H9 (cell line): Measurements from ENCODE around the gene CCNB2. TPM values are rescaled to one million over a fixed set of nuclear protein-coding genes. Genes with fewer than 3 reads are reported as not detected.
A peak's percentile ranks its signal among the peaks of the same experiment; 100 is the strongest.

Experiments used
- DNase-seq: peaks from one replicate; pipeline ENCODE4 v3.0.0-alpha.2; 2017
- H2AFZ ChIP-seq: one replicate; pipeline ENCODE4 v1.6.1; 2013; ENCODE audit warnings: mild to moderate bottlenecking, low read length, control low read depth, moderate library complexity
- H2AK5ac ChIP-seq: 2 replicates; pipeline ENCODE4 v1.6.1; 2013; ENCODE audit warnings: low read length, control low read depth, mixed read lengths; ENCODE audit not compliant: insufficient read length
- H2BK120ac ChIP-seq: one replicate; pipeline ENCODE4 v1.6.1; 2013; ENCODE audit warnings: low read depth, mild to moderate bottlenecking, low read length, control low read depth, inconsistent platforms; ENCODE audit not compliant: poor library complexity, severe bottlenecking
- H2BK12ac ChIP-seq: 2 replicates; pipeline ENCODE4 v1.6.1; 2013; ENCODE audit warnings: low read length, control low read depth, mixed read lengths, low read depth; ENCODE audit not compliant: insufficient read length
- H2BK15ac ChIP-seq: 2 replicates; pipeline ENCODE4 v1.6.1; 2013; ENCODE audit warnings: low read depth, low read length, control low read depth
- H2BK20ac ChIP-seq: one replicate; pipeline ENCODE4 v1.6.1; 2013; ENCODE audit warnings: low read depth, mild to moderate bottlenecking, low read length, control low read depth, inconsistent platforms; ENCODE audit not compliant: poor library complexity, severe bottlenecking
- H2BK5ac ChIP-seq: 2 replicates; pipeline ENCODE4 v1.6.1; 2013; ENCODE audit warnings: low read length, control low read depth, mixed read lengths; ENCODE audit not compliant: insufficient read length
- H3K14ac ChIP-seq: 2 replicates; pipeline ENCODE4 v1.6.1; 2013; ENCODE audit warnings: low read length, control low read depth; ENCODE audit not compliant: insufficient read depth
- H3K18ac ChIP-seq: 2 replicates; pipeline ENCODE4 v1.6.1; 2013; ENCODE audit warnings: low read depth, mild to moderate bottlenecking, mixed read lengths, low read length, control low read depth; ENCODE audit not compliant: insufficient read length
- H3K23ac ChIP-seq: 2 replicates; pipeline ENCODE4 v1.6.1; 2013; ENCODE audit warnings: low read length, control low read depth, mixed read lengths, low read depth; ENCODE audit not compliant: insufficient read length
- H3K23me2 ChIP-seq: 2 replicates; pipeline ENCODE4 v1.6.1; 2013; ENCODE audit warnings: low read depth, mild to moderate bottlenecking, mixed read lengths, low read length, control low read depth; ENCODE audit not compliant: insufficient read length, poor library complexity, severe bottlenecking
- H3K27ac ChIP-seq: 2 replicates; pipeline ENCODE4 v1.5.1; 2013; ENCODE audit warnings: low read length, control low read depth, mixed read lengths, low read depth; ENCODE audit not compliant: insufficient read length
- H3K27me3 ChIP-seq: 2 replicates; pipeline ENCODE4 v1.6.1; 2013; ENCODE audit warnings: low read length, control low read depth, inconsistent platforms; ENCODE audit not compliant: insufficient read depth
- H3K4ac ChIP-seq: 2 replicates; pipeline ENCODE4 v1.6.1; 2013; ENCODE audit warnings: low read depth, mild to moderate bottlenecking, control low read depth, inconsistent platforms, low read length, moderate library complexity
- H3K4me1 ChIP-seq: 2 replicates; pipeline ENCODE4 v1.6.1; 2013; ENCODE audit warnings: low read length, control low read depth, inconsistent platforms; ENCODE audit not compliant: insufficient read depth
- H3K4me2 ChIP-seq: 2 replicates; pipeline ENCODE4 v1.6.1; 2013; ENCODE audit warnings: low read length, control low read depth, mixed read lengths; ENCODE audit not compliant: insufficient read length, insufficient read depth
- H3K56ac ChIP-seq: 2 replicates; pipeline ENCODE4 v1.6.1; 2013; ENCODE audit warnings: low read depth, mild to moderate bottlenecking, mixed read lengths, low read length, control low read depth; ENCODE audit not compliant: insufficient read length
- H3K79me1 ChIP-seq: 2 replicates; pipeline ENCODE4 v1.6.1; 2013; ENCODE audit warnings: low read depth, mild to moderate bottlenecking, moderate library complexity, low read length, control low read depth, inconsistent platforms; ENCODE audit not compliant: insufficient read depth, poor library complexity, severe bottlenecking
- H3K79me2 ChIP-seq: 2 replicates; pipeline ENCODE4 v1.6.1; 2013; ENCODE audit warnings: low read length, control low read depth, inconsistent platforms; ENCODE audit not compliant: insufficient read depth
- H3K9ac ChIP-seq: 2 replicates; pipeline ENCODE4 v1.6.1; 2013; ENCODE audit warnings: low read length, control low read depth, mixed read lengths; ENCODE audit not compliant: insufficient read length; ENCODE audit errors: extremely low read depth
- H3K9me3 ChIP-seq: one replicate; pipeline ENCODE4 v1.6.1; 2013; ENCODE audit warnings: low read depth, low read length, inconsistent platforms; ENCODE audit not compliant: control insufficient read depth
- H3T11ph ChIP-seq: one replicate; pipeline ENCODE4 v1.6.1; 2013; ENCODE audit warnings: mild to moderate bottlenecking, low read length, control low read depth, inconsistent platforms
- H4K20me1 ChIP-seq: one replicate; pipeline ENCODE4 v1.6.1; 2013; ENCODE audit not compliant: control insufficient read depth, insufficient read length, insufficient read depth
- H4K5ac ChIP-seq: 2 replicates; pipeline ENCODE4 v1.6.1; 2013; ENCODE audit warnings: low read depth, mild to moderate bottlenecking, mixed read lengths, low read length, control low read depth; ENCODE audit not compliant: insufficient read length
- H4K8ac ChIP-seq: replicated peaks from 2 replicates; pipeline ENCODE4 v1.6.1; 2013; ENCODE audit warnings: low read length, control low read depth, mixed read lengths, low read depth; ENCODE audit not compliant: insufficient read length
- H4K91ac ChIP-seq: 2 replicates; pipeline ENCODE4 v1.6.1; 2013; ENCODE audit warnings: low read depth, mild to moderate bottlenecking, moderate library complexity, mixed read lengths, low read length, control low read depth; ENCODE audit not compliant: insufficient read length
- H3K27ac Mint-ChIP-seq, 3 experiments: 2 replicates in 2 of 3; 3 replicates in 1 of 3; pipeline ENCODE4 v1.8.0; 2020 to 2021; ENCODE audit warnings: mixed read lengths in 3 of 3, mild to moderate bottlenecking in 1 of 3, moderate library complexity in 1 of 3
- H3K27me3 Mint-ChIP-seq: 2 replicates; pipeline ENCODE4 v1.8.0; 2021; ENCODE audit warnings: low read depth, mild to moderate bottlenecking, moderate library complexity, mixed read lengths
- H3K36me3 Mint-ChIP-seq, 3 experiments: 2 replicates in 2 of 3; 3 replicates in 1 of 3; pipeline ENCODE4 v1.8.0; 2020 to 2021; ENCODE audit warnings: low read depth in 3 of 3, mixed read lengths in 3 of 3; ENCODE audit not compliant: insufficient read depth in 1 of 3
- H3K4me1 Mint-ChIP-seq, 2 experiments: 2 replicates each; pipeline ENCODE4 v1.8.0; 2020; ENCODE audit warnings: mixed read lengths in 2 of 2
- H3K4me3 Mint-ChIP-seq, 2 experiments: 2 replicates in 1 of 2; 3 replicates in 1 of 2; pipeline ENCODE4 v1.8.0; 2020 to 2021; ENCODE audit warnings: mild to moderate bottlenecking in 2 of 2, mixed read lengths in 2 of 2, moderate library complexity in 1 of 2
- H3K9me3 Mint-ChIP-seq, 2 experiments: 2 replicates in 1 of 2; 3 replicates in 1 of 2; pipeline ENCODE4 v1.8.0; 2020; ENCODE audit warnings: mild to moderate bottlenecking in 2 of 2, mixed read lengths in 2 of 2, moderate library complexity in 1 of 2
- CTCF ChIP-seq: fragments of 200-600 bp; sonication (generic); conservative IDR thresholded peaks from 3 replicates; pipeline ENCODE4 v1.8.0; 2021; ENCODE audit warnings: antibody characterized with exemption, mild to moderate bottlenecking
- whole genome bisulfite sequencing: extraction: QIAGEN DNeasy Blood & Tissue Kit; methylation state at CpG from one replicate; pipeline ENCODE4 v1.1.7; 2013; ENCODE audit warnings: missing lambda C conversion rate, low lambda C conversion rate, mixed read lengths; ENCODE audit not compliant: insufficient read length; ENCODE audit errors: extremely low coverage; 5-methylcytosine and 5-hydroxymethylcytosine counted together
- total RNA-seq: library from RNA; stranded (reverse); gene quantifications from 2 replicates; pipeline ENCODE4 v1.2.1, GENCODE V29; 2021

CCNB2 gene
- total RNA-seq, 1 experiment from 2014 or later: 122 TPM

GRCh38 chr15:59171067-59171397 is 66.1 kb downstream of the CCNB2 start:
- no peak overlapping the region for H4K8ac ChIP-seq
- no peak overlapping the region for H4K91ac ChIP-seq
- no peak overlapping the region for H2BK15ac ChIP-seq
- H3K18ac ChIP-seq: no peak overlapping the region
- H3K27ac ChIP-seq: no peak overlapping the region
- no peak for DNase-seq
- Mint-ChIP-seq H3K9me3 (no peaks in the 10 kb centered on the region), H3K36me3 (peaks cover 7 to 69% (median 34%) of the 10 kb centered on the region in 3 experiments; a peak in 6 of 7 replicates), H3K27me3 (no peaks in the 10 kb centered on the region), H3K4me3 (no peak overlapping the region), H3K4me1 (peaks cover 13% of the 10 kb centered on the region in 2 experiments), H3K27ac (peak overlapping the region in 1 of 3 experiments; percentile 74; a peak in 2 of 7 replicates)
- H3K9ac ChIP-seq: no peak overlapping the region
- H2AFZ ChIP-seq: no peak overlapping the region
- no peaks in the 10 kb centered on the region for H4K20me1 ChIP-seq
- no peak overlapping the region for H3K23ac ChIP-seq
- no peaks in the 10 kb centered on the region for H3K9me3 ChIP-seq
- no peak overlapping the region for H3K56ac ChIP-seq
- H3K79me2 ChIP-seq: no peaks in the 10 kb centered on the region
- no peaks in the 10 kb centered on the region for H3K23me2 ChIP-seq
- no peak overlapping the region for H3K4me2 ChIP-seq
- H3T11ph ChIP-seq: no peak overlapping the region
- H3K79me1 ChIP-seq: no peaks in the 10 kb centered on the region
- H3K14ac ChIP-seq: no peak overlapping the region
- H4K5ac ChIP-seq: no peak overlapping the region
- TF ChIP-seq CTCF: no peak
- no peak overlapping the region for H2AK5ac ChIP-seq
- H3K27me3 ChIP-seq: no peaks in the 10 kb centered on the region
- H2BK12ac ChIP-seq: no peak overlapping the region
- H3K4me1 ChIP-seq: 0 out of 2 replicates have a peak, but pooled peaks cover 2% of the 10 kb centered on the region
- no peak overlapping the region for H3K4ac ChIP-seq
- H2BK5ac ChIP-seq: no peak overlapping the region
- no peak overlapping the region for H2BK120ac ChIP-seq
- WGBS: no CpG with 5 or more reads among the region's 8 CpGs
- no peak overlapping the region for H2BK20ac ChIP-seq
